Measurements from ENCODE around the gene HSDL2. TPM values are rescaled to one million over a fixed set of nuclear protein-coding genes. Genes with fewer than 3 reads are reported as not detected.

HSDL2 gene
- total RNA-seq, 1 donor from 2014 or later = 27.8 TPM

- TF ChIP-seq CTCF (IDR thresholded peaks at IDR 0.05; ENCODE audit: unreplicated experiment) = no peak
- Mint-ChIP-seq H3K9me3 (ENCODE audit: low read depth) (peaks cover 7% of the 10 kb centered on the region), H3K27ac (no peak overlapping the region), H3K4me1 (ENCODE audit: low read depth) (peaks cover 18% of the 10 kb centered on the region), H3K36me3 (ENCODE audit: insufficient read depth) (peaks cover 19% of the 10 kb centered on the region), H3K27me3 (no peaks in the 10 kb centered on the region), H3K4me3 (ENCODE audit: low read depth) (no peak overlapping the region)
- DNase-seq (ENCODE audit: low spot score, unreplicated experiment) = no peak
These were observed 120.9 kb downstream of the HSDL2 start for GRCh38 chr9:112500842-112501241.

- peaks cover 7% of the 10 kb centered on the region for H3K9me3 Mint-ChIP-seq (ENCODE audit: low read depth)
- no peak overlapping the region for H3K4me3 Mint-ChIP-seq (ENCODE audit: low read depth)
- H3K36me3 Mint-ChIP-seq (ENCODE audit: insufficient read depth) = peaks cover 18% of the 10 kb centered on the region
- H3K4me1 Mint-ChIP-seq (ENCODE audit: low read depth) = peaks cover 20% of the 10 kb centered on the region
- TF ChIP-seq CTCF (IDR thresholded peaks at IDR 0.05; ENCODE audit: unreplicated experiment) = no peak
- DNase-seq (ENCODE audit: low spot score, unreplicated experiment) = no peak
- H3K27me3 Mint-ChIP-seq = no peaks in the 10 kb centered on the region
- no peak overlapping the region for H3K27ac Mint-ChIP-seq
These were observed 121.4 kb downstream of the HSDL2 start for GRCh38 chr9:112501287-112501686.

- Mint-ChIP-seq H3K36me3 (ENCODE audit: insufficient read depth) (peaks cover 18% of the 10 kb centered on the region), H3K4me1 (ENCODE audit: low read depth) (peaks cover 21% of the 10 kb centered on the region), H3K27ac (peak overlapping the region; percentile 57), H3K9me3 (ENCODE audit: low read depth) (peaks cover 7% of the 10 kb centered on the region), H3K27me3 (no peaks in the 10 kb centered on the region), H3K4me3 (ENCODE audit: low read depth) (no peak overlapping the region)
- no peak for DNase-seq (ENCODE audit: low spot score, unreplicated experiment)
- no peak for TF ChIP-seq CTCF (IDR thresholded peaks at IDR 0.05; ENCODE audit: unreplicated experiment)
These were observed 122.5 kb downstream of the HSDL2 start for GRCh38 chr9:112502175-112502946.

GRCh38 chr9:112503170-112503569, 123.3 kb downstream of the HSDL2 start:
- no peak for TF ChIP-seq CTCF (IDR thresholded peaks at IDR 0.05; ENCODE audit: unreplicated experiment)
- H3K27me3 Mint-ChIP-seq = no peaks in the 10 kb centered on the region
- H3K4me1 Mint-ChIP-seq (ENCODE audit: low read depth) = peaks cover 19% of the 10 kb centered on the region
- no peak overlapping the region for H3K27ac Mint-ChIP-seq
- no peak overlapping the region for H3K4me3 Mint-ChIP-seq (ENCODE audit: low read depth)
- DNase-seq (ENCODE audit: low spot score, unreplicated experiment) = no peak
- peaks cover 7% of the 10 kb centered on the region for H3K9me3 Mint-ChIP-seq (ENCODE audit: low read depth)
- H3K36me3 Mint-ChIP-seq (ENCODE audit: insufficient read depth) = peaks cover 15% of the 10 kb centered on the region

- H3K4me1 Mint-ChIP-seq (ENCODE audit: low read depth) = peaks cover 20% of the 10 kb centered on the region
These were observed 125.2 kb downstream of the HSDL2 start for GRCh38 chr9:112505086-112505485.

More at GRCh38 chr9:112505086-112505485, 125.2 kb downstream of the HSDL2 start:
- no peaks in the 10 kb centered on the region for H3K27me3 Mint-ChIP-seq
- no peak overlapping the region for H3K4me3 Mint-ChIP-seq (ENCODE audit: low read depth)
- H3K9me3 Mint-ChIP-seq (ENCODE audit: low read depth) = no peaks in the 10 kb centered on the region
- H3K36me3 Mint-ChIP-seq (ENCODE audit: insufficient read depth) = peaks cover 9% of the 10 kb centered on the region
- TF ChIP-seq CTCF (IDR thresholded peaks at IDR 0.05; ENCODE audit: unreplicated experiment) = no peak
- DNase-seq (ENCODE audit: low spot score, unreplicated experiment) = no peak
- H3K27ac Mint-ChIP-seq = peak overlapping the region; percentile 35

Measured in progenitor cell of endocrine pancreas (in vitro differentiated cells).